Measurements from ENCODE around the gene NUF2.

DNA sequence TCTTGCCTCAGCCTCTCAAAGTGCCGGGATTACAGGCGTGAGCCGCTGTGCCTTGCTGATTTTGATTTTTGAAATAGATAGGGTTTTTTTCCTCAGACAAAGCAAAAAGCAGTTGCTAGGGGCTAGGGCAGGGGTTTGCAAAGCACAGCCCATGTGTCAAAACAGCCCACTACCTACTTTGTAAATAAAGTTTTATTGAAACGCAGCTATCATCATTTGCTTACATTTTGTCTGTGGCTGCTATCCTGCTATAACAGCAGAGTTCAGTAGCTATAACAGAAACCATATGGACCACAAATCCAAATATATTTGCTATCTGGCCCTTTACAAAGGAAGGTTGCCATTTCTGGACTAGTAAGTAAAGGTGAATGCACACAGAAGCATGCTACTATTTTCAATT, 44.8 kb downstream of the NUF2 start:
- no peak for TF ChIP-seq POLR2A (IDR thresholded peaks at IDR 0.05)
- TF ChIP-seq, protein P1, sequence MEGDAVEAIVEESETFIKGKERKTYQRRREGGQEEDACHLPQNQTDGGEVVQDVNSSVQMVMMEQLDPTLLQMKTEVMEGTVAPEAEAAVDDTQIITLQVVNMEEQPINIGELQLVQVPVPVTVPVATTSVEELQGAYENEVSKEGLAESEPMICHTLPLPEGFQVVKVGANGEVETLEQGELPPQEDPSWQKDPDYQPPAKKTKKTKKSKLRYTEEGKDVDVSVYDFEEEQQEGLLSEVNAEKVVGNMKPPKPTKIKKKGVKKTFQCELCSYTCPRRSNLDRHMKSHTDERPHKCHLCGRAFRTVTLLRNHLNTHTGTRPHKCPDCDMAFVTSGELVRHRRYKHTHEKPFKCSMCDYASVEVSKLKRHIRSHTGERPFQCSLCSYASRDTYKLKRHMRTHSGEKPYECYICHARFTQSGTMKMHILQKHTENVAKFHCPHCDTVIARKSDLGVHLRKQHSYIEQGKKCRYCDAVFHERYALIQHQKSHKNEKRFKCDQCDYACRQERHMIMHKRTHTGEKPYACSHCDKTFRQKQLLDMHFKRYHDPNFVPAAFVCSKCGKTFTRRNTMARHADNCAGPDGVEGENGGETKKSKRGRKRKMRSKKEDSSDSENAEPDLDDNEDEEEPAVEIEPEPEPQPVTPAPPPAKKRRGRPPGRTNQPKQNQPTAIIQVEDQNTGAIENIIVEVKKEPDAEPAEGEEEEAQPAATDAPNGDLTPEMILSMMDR (IDR thresholded peaks at IDR 0.05), result no peak
